GM12878 (cell line): Measurements from ENCODE around the gene PCP4L1. TPM values are rescaled to one million over a fixed set of nuclear protein-coding genes. Genes with fewer than 3 reads are reported as not detected.

Experiments used
- CREM ChIP-seq: IDR thresholded peaks from 2 replicates; pipeline ENCODE4 v1.6.1; 2014; ENCODE audit warnings: antibody characterized with exemption, low read depth
- EP300 ChIP-seq, 2 experiments: fragments of 150-350 bp in 1 of 2; IDR thresholded peaks; 2 replicates each; pipeline ENCODE4 v1.6.1; 2011 to 2012; ENCODE audit warnings: low read depth in 2 of 2, low read length in 2 of 2, borderline replicate concordance in 1 of 2, improper control_type of control experiment in 1 of 2, inconsistent platforms in 1 of 2; ENCODE audit not compliant: control insufficient read depth in 1 of 2
- IRF5 ChIP-seq: fragments of 450-650 bp; IDR thresholded peaks from 2 replicates; pipeline ENCODE4 v1.6.1; 2017; ENCODE audit warnings: borderline replicate concordance
- PKNOX1 ChIP-seq: fragments of 450-650 bp; IDR thresholded peaks from 2 replicates; pipeline ENCODE4 v1.6.1; 2016; ENCODE audit warnings: mild to moderate bottlenecking
- WRNIP1 ChIP-seq: IDR thresholded peaks from 2 replicates; pipeline ENCODE4 v1.6.1; 2011; ENCODE audit warnings: low read depth, low read length, improper control_type of control experiment, borderline replicate concordance
- ZNF207 ChIP-seq: fragments of 450-650 bp; IDR thresholded peaks from 2 replicates; pipeline ENCODE4 v1.6.1; 2014; ENCODE audit warnings: antibody characterized with exemption, mild to moderate bottlenecking, borderline replicate concordance
- polyA plus RNA-seq, 11 experiments: library from polyadenylated mRNA; depleted of rRNA in 4 of 11; unstranded in 6 of 11; stranded (reverse) in 5 of 11; fragments of >200 nt; fragmentation: Nextera tagmentation in 4 of 11; fragmentation: Illumina TruSeq in 1 of 11; extraction: Ambion mirVana in 4 of 11; extraction: Trizol in 1 of 11; gene quantifications; 1 replicate in 1 of 11; 2 replicates in 10 of 11; pipeline versions ENCODE4 v1.2.1 to v1.2.3, GENCODE V29; 2011 to 2016; ENCODE audit warnings: inconsistent platforms in 2 of 11, missing spikeins in 2 of 11, low read depth in 1 of 11
- total RNA-seq, 4 experiments: library from RNA; depleted of rRNA in 3 of 4; stranded (reverse); fragments of >200 nt in 3 of 4; fragmentation: Illumina TruSeq in 1 of 4; extraction: Trizol in 1 of 4; gene quantifications; 2 replicates each; pipeline versions ENCODE4 v1.2.1 to v1.2.3, GENCODE V29; 2013 to 2021
- TF ChIP-seq, protein P1 (sequence below): fragments of 450-650 bp; IDR thresholded peaks from 2 replicates; pipeline ENCODE4 v1.6.1; 2017; ENCODE audit warnings: low read depth, mild to moderate bottlenecking, moderate library complexity

PCP4L1 gene
- total and polyA plus RNA-seq, 10 of the 15 experiments (the other 5 are each of a cell fraction or from before 2014, with no cell fraction given): 1.0 to 5.2 (median 2.8) TPM

DNA sequence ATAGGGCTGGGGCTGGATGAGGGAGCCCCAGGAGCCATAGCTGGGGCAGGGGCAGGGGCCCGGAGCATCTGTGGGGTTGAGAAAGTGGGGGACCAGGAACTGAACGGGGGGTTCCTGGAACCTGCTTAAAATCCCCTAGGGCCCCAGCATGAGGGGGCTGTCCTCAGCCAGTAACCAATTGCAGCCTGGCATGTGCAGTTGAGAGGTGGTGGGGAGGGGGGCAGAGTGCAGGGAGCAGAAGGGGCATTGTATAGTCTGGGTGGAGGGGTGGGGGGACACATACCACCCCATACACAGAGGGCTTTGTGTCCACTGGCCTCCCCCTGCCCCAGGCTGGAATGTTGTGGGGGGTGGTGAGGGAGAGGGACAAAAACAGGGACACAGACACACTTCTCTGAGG is 51.3 kb downstream of the PCP4L1 start, which contains the start of gene MPZ (continued):
- TF ChIP-seq, protein P1, sequence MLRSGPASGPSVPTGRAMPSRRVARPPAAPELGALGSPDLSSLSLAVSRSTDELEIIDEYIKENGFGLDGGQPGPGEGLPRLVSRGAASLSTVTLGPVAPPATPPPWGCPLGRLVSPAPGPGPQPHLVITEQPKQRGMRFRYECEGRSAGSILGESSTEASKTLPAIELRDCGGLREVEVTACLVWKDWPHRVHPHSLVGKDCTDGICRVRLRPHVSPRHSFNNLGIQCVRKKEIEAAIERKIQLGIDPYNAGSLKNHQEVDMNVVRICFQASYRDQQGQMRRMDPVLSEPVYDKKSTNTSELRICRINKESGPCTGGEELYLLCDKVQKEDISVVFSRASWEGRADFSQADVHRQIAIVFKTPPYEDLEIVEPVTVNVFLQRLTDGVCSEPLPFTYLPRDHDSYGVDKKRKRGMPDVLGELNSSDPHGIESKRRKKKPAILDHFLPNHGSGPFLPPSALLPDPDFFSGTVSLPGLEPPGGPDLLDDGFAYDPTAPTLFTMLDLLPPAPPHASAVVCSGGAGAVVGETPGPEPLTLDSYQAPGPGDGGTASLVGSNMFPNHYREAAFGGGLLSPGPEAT: no peak
- TF ChIP-seq IRF5: no peak
- TF ChIP-seq CREM: no peak
- TF ChIP-seq ZNF207: no peak
- no peak for TF ChIP-seq WRNIP1
- no peak for TF ChIP-seq PKNOX1
- no peak for TF ChIP-seq EP300 (IDR thresholded peaks at IDR 0.05; ENCODE audit: borderline replicate concordance in 1 of 2, control insufficient read depth in 1 of 2, low read depth in 2 of 2, low read length in 2 of 2)
